Body of pancreas (tissue), 4 donors: ENCODE data around the gene TRIM46. TPM values are rescaled to one million over a fixed set of nuclear protein-coding genes. Genes with fewer than 3 reads are reported as not detected.
"Not testable (repeated sequence)": the region's sequence is repeated elsewhere in the genome, so short reads cannot be mapped to it uniquely, and the experiment has no call there.

Experiments used
- ATAC-seq: fragments of 150-250 bp; one replicate; pipeline ENCODE4 v1.9.1; 2016
- DNase-seq, 4 donors: peaks; one replicate each; pipeline ENCODE4 v3.0.0-alpha.2; 2019
- H3K27ac ChIP-seq, 4 donors: fragments of 200-600 bp; sonication (generic); 1 replicate in 3 of 4; 2 replicates in 1 of 4; pipeline versions ENCODE4 v1.5.1 to v1.6.1; 2016 to 2019; ENCODE audit warnings: mild to moderate bottlenecking in 1 of 4, mixed read lengths in 1 of 4, moderate library complexity in 1 of 4
- H3K27me3 ChIP-seq, 2 donors: fragments of 200-600 bp; sonication (generic); one replicate each; pipeline ENCODE4 v1.6.0; 2016; ENCODE audit warnings: mild to moderate bottlenecking in 1 of 2
- H3K36me3 ChIP-seq, 2 donors: fragments of 200-600 bp; sonication (generic); replicated peaks in 1 of 2; 2 replicates each; pipeline ENCODE4 v1.5.1; 2016; ENCODE audit warnings: low read depth in 2 of 2; ENCODE audit not compliant: insufficient read depth in 1 of 2
- H3K4me1 ChIP-seq: fragments of 200-600 bp; sonication (generic); one replicate; pipeline ENCODE4 v1.6.0; 2016
- H3K4me3 ChIP-seq, 2 donors: fragments of 200-600 bp; sonication (generic); 1 replicate in 1 of 2; 2 replicates in 1 of 2; pipeline ENCODE4 v1.5.1; 2016 to 2019
- H3K9me3 ChIP-seq, 3 donors: fragments of 200-600 bp; sonication (generic); 1 replicate in 2 of 3; 2 replicates in 1 of 3; pipeline ENCODE4 v1.5.1; 2016
- CTCF ChIP-seq, 7 experiments: fragments of 450-650 bp in 4 of 7; fragments of 200-600 bp in 3 of 7; sonication (generic) in 3 of 7; IDR thresholded peaks; one replicate each; pipeline ENCODE4 v1.5.1; 2016 to 2019; ENCODE audit warnings: antibody characterized with exemption in 7 of 7
- POLR2A ChIP-seq, 3 donors: fragments of 450-650 bp; IDR thresholded peaks; one replicate each; pipeline ENCODE4 v1.6.1; 2016; ENCODE audit warnings: antibody characterized with exemption in 3 of 3, mild to moderate bottlenecking in 2 of 3
- WGBS, 2 donors: methylation state at CpG; one replicate each; pipeline ENCODE4 v1.1.5; 2017; 5-methylcytosine and 5-hydroxymethylcytosine counted together
- intact Hi-C: fragments of 100-400 bp; cut with DNase I; formaldehyde crosslinking; loops from one replicate; pipeline ENCODE4 v1.15.1; 2023
- total RNA-seq, 2 donors: library from RNA; depleted of rRNA; stranded (reverse); fragments of >200 nt; gene quantifications; one replicate each; pipeline ENCODE4 v1.1.0, GENCODE V29; 2016

TRIM46 gene
- total RNA-seq, 2 donors from 2014 or later: 0.26 TPM; not detected in 1

GRCh38 chr1:155188268-155188667, 14.6 kb downstream of the TRIM46 start:
- Histone ChIP-seq H3K36me3 (no peaks in the 10 kb centered on the region), H3K4me1 (peaks cover 57% of the 10 kb centered on the region), H3K27ac (peak overlapping the region; percentile 86 to 94 (median 92)), H3K27me3 (no peaks in the 10 kb centered on the region), H3K4me3 (no peak overlapping the region), H3K9me3 (no peaks in the 10 kb centered on the region)
- WGBS, 2 donors: 38 to 55% methylated on average over 4 of the region's 14 CpGs
- ATAC-seq: no peak
- DNase-seq: peak in 2 of 4 donors; percentile 42 to 47
- intact Hi-C loops: no loop called here
- TF ChIP-seq POLR2A (IDR thresholded peaks at IDR 0.05) (peak in 2 of 3 donors; percentile 19 to 32), CTCF (IDR thresholded peaks at IDR 0.05) (no peak)

GRCh38 chr1:155189926-155190325, 16.3 kb downstream of the TRIM46 start:
- WGBS, 2 donors: 36 to 38% methylated on average over 23 of the region's 45 CpGs
- peak overlapping the region; percentile 10 to 63 (median 58) for H3K27ac ChIP-seq
- intact Hi-C loops: not testable (repeated sequence)

GRCh38 chr1:155191904-155192303, 18.3 kb downstream of the TRIM46 start:
- ATAC-seq (no peak), DNase-seq (peak in 3 of 4 donors; percentile 58 to 64 (median 61))
- H3K4me1 ChIP-seq: peaks cover 59% of the 10 kb centered on the region
- H3K4me3 ChIP-seq: peak overlapping the region; percentile 9 to 17
- no peaks in the 10 kb centered on the region for H3K36me3 ChIP-seq
- intact Hi-C loops: no loop called here
- peak overlapping the region; percentile 93 to 98 (median 95) for H3K27ac ChIP-seq
- H3K27me3 ChIP-seq: no peaks in the 10 kb centered on the region
- WGBS, 2 donors: 18 to 45% methylated on average over 8 of the region's 17 CpGs
- H3K9me3 ChIP-seq: no peaks in the 10 kb centered on the region
- TF ChIP-seq POLR2A (IDR thresholded peaks at IDR 0.05): no peak
- TF ChIP-seq CTCF (IDR thresholded peaks at IDR 0.05): no peak

More at GRCh38 chr1:155189926-155190325, 16.3 kb downstream of the TRIM46 start:
- H3K27me3 ChIP-seq, H3K4me3 ChIP-seq, DNase-seq, H3K9me3 ChIP-seq, ATAC-seq, H3K36me3 ChIP-seq: not testable (repeated sequence)
- peaks cover 62% of the 10 kb centered on the region for H3K4me1 ChIP-seq

GRCh38 chr1:155192346-155193274, 19.0 kb downstream of the TRIM46 start:
- Histone ChIP-seq H3K27ac (peak overlapping the region; percentile 93 to 98 (median 95)), H3K27me3 (no peaks in the 10 kb centered on the region), H3K4me1 (peaks cover 59% of the 10 kb centered on the region), H3K4me3 (peak overlapping the region; percentile 9 to 17), H3K36me3 (no peaks in the 10 kb centered on the region), H3K9me3 (no peaks in the 10 kb centered on the region)
- DNase-seq (peak; percentile 82 to 94 (median 91)), ATAC-seq (peak; percentile 69)
- intact Hi-C loops: no loop called here
- TF ChIP-seq CTCF (IDR thresholded peaks at IDR 0.05) (no peak), POLR2A (IDR thresholded peaks at IDR 0.05) (peak; percentile 61 to 67 (median 65))
- 14 to 16% methylated on average over 9 to 20 of the region's 20 CpGs for WGBS, 2 donors

- ATAC-seq (peak; percentile 74), DNase-seq (peak; percentile 87 to 90 (median 88))
- H3K36me3 ChIP-seq: no peaks in the 10 kb centered on the region
- TF ChIP-seq CTCF (IDR thresholded peaks at IDR 0.05) (peak; percentile 97 to 99 (median 97)), POLR2A (IDR thresholded peaks at IDR 0.05) (peak; percentile 61 to 68 (median 67))
- H3K9me3 ChIP-seq: no peaks in the 10 kb centered on the region
- H3K27ac ChIP-seq: peak overlapping the region; percentile 93 to 98 (median 95)
- peaks cover 59% of the 10 kb centered on the region for H3K4me1 ChIP-seq
- intact Hi-C loops: no loop called here
- no peak overlapping the region for H3K4me3 ChIP-seq
- H3K27me3 ChIP-seq: no peaks in the 10 kb centered on the region
- WGBS, 2 donors: 1 to 2% methylated on average over 24 to 38 of the region's 38 CpGs
Observed at GRCh38 chr1:155193275-155193990, 19.8 kb downstream of the TRIM46 start.

GRCh38 chr1:155193991-155194240, 20.3 kb downstream of the TRIM46 start:
- H3K4me3 ChIP-seq, H3K9me3 ChIP-seq, ATAC-seq, DNase-seq, H3K36me3 ChIP-seq, H3K27me3 ChIP-seq, intact Hi-C loops: not testable (repeated sequence)
- Histone ChIP-seq H3K4me1 (peaks cover 59% of the 10 kb centered on the region), H3K27ac (peak overlapping the region; percentile 93 to 98 (median 95))
- 15 to 34% methylated on average over 6 to 16 of the region's 16 CpGs for WGBS, 2 donors
